Measurements from ENCODE around the gene PRKAG1.

The PRKAG1 gene

GRCh38 chr12:48978741-48979601, 39.6 kb downstream of the PRKAG1 start:
- DNase-seq (ENCODE audit: low read depth in 2 of 2): no peak
- peak overlapping the region in 1 of 2 donors; percentile 13 for H3K4me3 ChIP-seq (replicated peaks in 1 of 2; ENCODE audit: low read depth in 2 of 2, low read length in 2 of 2)
- no peak for TF ChIP-seq CTCF (IDR thresholded peaks at IDR 0.05; ENCODE audit: low read depth, low read length)

- TF ChIP-seq CTCF (IDR thresholded peaks at IDR 0.05; ENCODE audit: low read depth, low read length): no peak
- no peak within 1 kb of the TSS for H3K4me3 ChIP-seq (replicated peaks in 1 of 2; ENCODE audit: low read depth in 2 of 2, low read length in 2 of 2)
- DNase-seq (ENCODE audit: low read depth in 2 of 2): no peak
Measured at GRCh38 chr12:48978291-48978740, 40.3 kb downstream of the PRKAG1 start, which contains the start of gene WNT1. TSS of gene WNT1 (plus strand) at chr12:48978322. CDS start at chr12:48978651, 329 bp downstream.

- peak; percentile 45 to 51 for DNase-seq (ENCODE audit: low read depth in 2 of 2)
- no peak overlapping the region for H3K4me3 ChIP-seq (replicated peaks in 1 of 2; ENCODE audit: low read depth in 2 of 2, low read length in 2 of 2)
- peak; percentile 59 for TF ChIP-seq CTCF (IDR thresholded peaks at IDR 0.05; ENCODE audit: low read depth, low read length)
Measured at GRCh38 chr12:48977290-48978281, 41.0 kb downstream of the PRKAG1 start.

DNA sequence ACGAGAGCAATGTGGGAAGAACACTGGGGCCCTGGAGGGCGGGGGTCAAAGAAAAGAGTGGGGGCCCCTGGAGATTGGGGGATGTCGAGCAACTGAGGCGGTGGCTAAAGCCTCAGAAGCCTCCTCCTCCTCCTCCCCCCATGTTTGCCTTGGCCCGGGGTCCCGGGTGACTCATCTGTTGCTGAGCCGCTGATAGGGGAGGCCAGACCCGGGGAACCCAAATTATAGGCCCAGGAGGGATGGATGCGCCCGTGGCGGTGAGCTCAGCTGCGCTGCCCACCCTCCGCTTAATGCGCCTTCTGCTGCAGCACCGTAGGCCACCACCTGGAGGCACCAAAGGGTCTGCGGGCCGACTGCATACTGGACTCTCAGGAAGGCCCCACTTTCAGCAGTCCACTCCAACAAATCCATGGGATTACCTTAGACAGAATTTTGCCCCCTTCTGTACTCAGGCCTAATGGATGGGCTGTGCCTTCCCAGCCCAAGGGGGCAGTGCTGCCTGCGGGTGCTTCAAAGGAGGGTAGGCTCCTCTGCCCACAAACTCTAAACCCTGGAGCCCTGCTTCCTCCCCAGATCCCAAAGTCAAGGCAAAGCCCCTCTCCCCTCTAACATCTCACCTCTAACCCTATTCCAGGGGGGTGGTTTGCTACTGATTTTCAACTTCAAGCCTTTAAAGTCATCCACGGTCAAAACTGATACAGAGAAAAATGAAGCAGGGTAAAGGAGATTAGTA, 44.5 kb downstream of the PRKAG1 start:
- no peak overlapping the region for H3K4me3 ChIP-seq (replicated peaks in 1 of 2; ENCODE audit: low read depth in 2 of 2, low read length in 2 of 2)
- DNase-seq (ENCODE audit: low read depth in 2 of 2): peak; percentile 63 to 73
- TF ChIP-seq CTCF (IDR thresholded peaks at IDR 0.05; ENCODE audit: low read depth, low read length): peak; percentile 90

GRCh38 chr12:48973531-48973930, 45.0 kb downstream of the PRKAG1 start:
- DNase-seq (ENCODE audit: low read depth in 2 of 2): peak in 1 of 2 donors; percentile 51
- no peak overlapping the region for H3K4me3 ChIP-seq (replicated peaks in 1 of 2; ENCODE audit: low read depth in 2 of 2, low read length in 2 of 2)
- no peak for TF ChIP-seq CTCF (IDR thresholded peaks at IDR 0.05; ENCODE audit: low read depth, low read length)

GRCh38 chr12:48972952-48973483, 45.6 kb downstream of the PRKAG1 start:
- TF ChIP-seq CTCF (IDR thresholded peaks at IDR 0.05; ENCODE audit: low read depth, low read length): no peak
- H3K4me3 ChIP-seq (replicated peaks in 1 of 2; ENCODE audit: low read depth in 2 of 2, low read length in 2 of 2): no peak overlapping the region
- no peak for DNase-seq (ENCODE audit: low read depth in 2 of 2)
